HG03064 (cell line): ENCODE measurements around the gene CNBD2.
"Not testable (repeated sequence)": the region's sequence is repeated elsewhere in the genome, so short reads cannot be mapped to it uniquely, and the experiment has no call there.

ENCODE experiments used
- ATAC-seq: cut with Tn5 transposase; IDR thresholded peaks from one replicate; pipeline ENCODE4 v1.9.1; 2021; ENCODE audit warnings: low read depth; ENCODE audit not compliant: unreplicated experiment

The CNBD2 gene

GRCh38 chr20:35972462-35972861 lies 4.1 kb downstream of the CNBD2 start:
- ATAC-seq: no peak

- no peak for ATAC-seq
These were observed 5.9 kb downstream of the CNBD2 start for GRCh38 chr20:35974256-35974655.

GRCh38 chr20:35975576-35976373 lies 7.4 kb downstream of the CNBD2 start:
- no peak for ATAC-seq

GRCh38 chr20:35978041-35978513 lies 9.7 kb downstream of the CNBD2 start:
- ATAC-seq: no peak

GRCh38 chr20:35979544-35979943 lies 11.2 kb downstream of the CNBD2 start:
- ATAC-seq: no peak

- no peak for ATAC-seq
These were observed 13.6 kb downstream of the CNBD2 start for GRCh38 chr20:35981969-35982368.

- ATAC-seq: no peak
These were observed 16.0 kb downstream of the CNBD2 start for GRCh38 chr20:35984382-35984781.

GRCh38 chr20:35985806-35986205 lies 17.4 kb downstream of the CNBD2 start:
- no peak for ATAC-seq

GRCh38 chr20:35988910-35989463 lies 20.6 kb downstream of the CNBD2 start:
- no peak for ATAC-seq

- ATAC-seq: no peak
These were observed 22.9 kb downstream of the CNBD2 start for GRCh38 chr20:35991142-35991771.

GRCh38 chr20:35992713-35993335 lies 24.4 kb downstream of the CNBD2 start:
- ATAC-seq: no peak

GRCh38 chr20:35994994-35995453 lies 26.6 kb downstream of the CNBD2 start:
- no peak for ATAC-seq

GRCh38 chr20:35996492-35996891 lies 28.1 kb downstream of the CNBD2 start:
- not testable (repeated sequence) for ATAC-seq

GRCh38 chr20:36001331-36001730 lies 32.9 kb downstream of the CNBD2 start:
- not testable (repeated sequence) for ATAC-seq

- no peak for ATAC-seq
These were observed 34.5 kb downstream of the CNBD2 start for GRCh38 chr20:36002855-36003254.

- no peak for ATAC-seq
These were observed 35.7 kb downstream of the CNBD2 start for GRCh38 chr20:36004045-36004444.

GRCh38 chr20:36008461-36009035 lies 40.2 kb downstream of the CNBD2 start:
- ATAC-seq: no peak

GRCh38 chr20:36010076-36010475 lies 41.7 kb downstream of the CNBD2 start:
- no peak for ATAC-seq

- ATAC-seq: no peak
These were observed 42.4 kb downstream of the CNBD2 start for GRCh38 chr20:36010825-36011224.

- ATAC-seq: no peak
These were observed 47.5 kb downstream of the CNBD2 start for GRCh38 chr20:36015806-36016403.
